Raji (cell line): Measurements from ENCODE around the gene BAAT.
"Not testable (repeated sequence)": the region's sequence is repeated elsewhere in the genome, so short reads cannot be mapped to it uniquely, and the experiment has no call there.

Experiments
- POLR2A ChIP-seq: IDR thresholded peaks from 2 replicates; pipeline ENCODE4 v1.6.1; 2011; ENCODE audit warnings: low read depth, low read length, control low read depth; ENCODE audit not compliant: insufficient read depth

BAAT gene

GRCh38 chr9:101384873-101385536 lies at the start of gene BAAT:
BAAT (minus strand) TSS chr9:101385006; CDS start chr9:101371404, 13,602 bp downstream.
- TF ChIP-seq POLR2A = not testable (repeated sequence)

DNA sequence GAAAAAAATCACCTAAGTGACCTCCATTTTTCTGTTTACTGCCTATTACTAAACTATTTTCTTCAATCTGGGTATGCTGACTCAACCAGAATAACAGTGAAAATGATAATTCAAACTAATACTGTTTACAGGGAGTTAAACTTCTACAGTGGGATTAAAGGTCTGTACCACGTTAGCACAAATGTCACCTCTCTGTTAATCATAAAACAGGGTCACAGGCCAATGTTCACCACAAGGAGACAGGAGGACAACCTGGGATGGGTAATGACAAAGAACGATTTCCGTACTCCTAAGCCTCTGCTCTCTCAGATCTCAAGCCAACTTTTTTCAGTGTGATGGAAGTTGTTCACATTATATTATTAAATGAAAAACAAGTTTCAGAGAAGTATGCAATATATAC lies 48.4 kb upstream of the BAAT start:
- no peak for TF ChIP-seq POLR2A

DNA sequence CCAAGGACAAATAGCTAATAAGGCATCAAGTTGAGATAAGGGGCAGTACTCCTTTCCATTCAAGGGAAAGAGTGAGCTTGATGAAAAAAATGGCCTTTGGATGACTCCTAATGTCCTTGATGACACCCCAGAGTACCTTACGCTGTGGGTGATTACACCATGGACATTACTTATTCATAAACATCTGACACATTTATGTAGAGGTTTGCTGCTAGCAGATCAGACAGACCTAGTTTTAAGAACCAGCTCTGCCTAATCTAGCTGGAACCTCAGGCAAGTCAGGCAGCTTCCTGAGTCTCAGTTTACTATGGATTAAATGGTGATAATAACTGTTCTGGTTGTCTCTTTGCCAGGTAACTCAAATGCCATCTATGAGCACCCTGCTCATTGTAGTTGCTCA lies 47.9 kb upstream of the BAAT start:
- TF ChIP-seq POLR2A = no peak

- TF ChIP-seq POLR2A = no peak
Measured at GRCh38 chr9:101432171-101432570, 47.4 kb upstream of the BAAT start.

DNA sequence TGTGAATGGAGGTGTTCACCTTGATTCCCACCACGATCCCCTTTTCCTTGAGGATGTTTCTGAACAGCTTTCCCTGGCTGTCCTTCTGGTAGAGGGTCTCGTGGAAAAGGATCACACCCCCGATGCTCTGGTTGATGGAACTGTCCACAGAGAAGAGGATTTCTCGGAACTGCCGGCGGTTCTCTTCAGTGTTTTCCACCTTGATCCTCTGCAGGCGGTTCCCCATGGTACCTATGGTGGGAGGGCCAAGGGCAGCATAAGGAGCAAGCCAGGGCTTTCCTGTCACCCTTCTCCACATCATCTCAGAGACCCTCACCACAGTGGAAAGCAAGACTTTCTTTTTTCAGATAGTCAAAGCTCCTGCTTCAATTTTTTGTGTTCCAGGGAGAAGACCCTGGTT lies 44.9 kb upstream of the BAAT start:
- TF ChIP-seq POLR2A = no peak

DNA sequence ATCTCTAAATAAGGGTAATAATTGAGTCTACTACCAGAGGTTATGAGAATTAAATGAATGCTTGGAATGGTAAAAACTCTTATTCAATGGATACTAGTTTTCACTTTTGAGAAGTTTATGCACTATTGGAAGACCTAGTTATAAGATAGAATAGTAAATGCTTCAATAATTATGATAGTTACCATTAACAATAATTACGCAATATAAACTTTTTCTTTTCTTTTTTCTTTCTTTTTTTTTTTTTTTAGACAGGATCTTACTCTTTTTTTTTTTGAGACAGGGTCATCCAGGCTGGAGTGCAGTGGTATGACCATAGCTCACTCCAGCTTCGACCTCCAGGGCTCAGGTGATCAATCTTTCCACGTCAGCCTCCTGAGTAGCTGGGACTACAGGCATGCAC lies 44.1 kb upstream of the BAAT start:
- TF ChIP-seq POLR2A = no peak

GRCh38 chr9:101427957-101428655 lies 43.3 kb upstream of the BAAT start:
- no peak for TF ChIP-seq POLR2A

DNA sequence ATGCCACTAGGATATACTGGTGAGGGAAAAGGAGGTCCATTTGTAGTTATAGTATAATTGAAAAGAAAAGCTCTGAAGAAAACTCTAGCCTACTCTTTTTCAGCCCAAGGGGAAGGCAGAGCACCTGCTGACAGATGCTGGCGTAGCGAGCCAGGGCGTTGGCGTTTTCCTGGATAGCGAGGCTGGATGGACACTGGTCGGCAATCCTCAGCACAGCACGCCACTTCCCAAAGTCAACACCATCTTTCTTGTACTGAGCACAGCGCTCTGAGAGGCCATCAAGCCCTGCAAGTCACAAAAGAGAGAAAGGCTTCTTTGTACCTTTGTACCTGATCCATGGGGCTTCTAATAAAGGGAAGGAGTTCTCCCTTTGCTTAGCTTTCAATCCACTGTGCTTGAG lies 42.6 kb upstream of the BAAT start:
- no peak for TF ChIP-seq POLR2A

GRCh38 chr9:101421653-101422065 lies 36.9 kb upstream of the BAAT start:
- no peak for TF ChIP-seq POLR2A

DNA sequence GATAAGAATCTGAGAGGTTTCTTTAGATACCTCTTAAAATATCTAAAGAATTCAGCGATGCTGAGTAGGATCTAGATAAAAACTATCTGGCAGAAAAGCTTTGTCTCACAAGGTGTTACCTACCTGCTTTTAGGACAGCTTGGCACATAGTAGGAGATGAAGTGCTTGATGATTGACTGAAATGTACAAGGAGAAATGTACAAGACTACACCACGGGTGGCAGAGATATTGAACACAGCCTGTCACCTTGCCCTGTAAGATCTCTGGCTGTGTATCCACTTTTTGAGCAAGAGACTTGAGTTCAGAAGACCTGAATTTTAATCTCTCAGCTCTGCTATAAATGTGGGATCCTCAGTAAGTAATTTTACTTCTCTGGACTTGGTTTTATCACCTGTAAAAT lies 35.1 kb upstream of the BAAT start:
- TF ChIP-seq POLR2A = no peak

DNA sequence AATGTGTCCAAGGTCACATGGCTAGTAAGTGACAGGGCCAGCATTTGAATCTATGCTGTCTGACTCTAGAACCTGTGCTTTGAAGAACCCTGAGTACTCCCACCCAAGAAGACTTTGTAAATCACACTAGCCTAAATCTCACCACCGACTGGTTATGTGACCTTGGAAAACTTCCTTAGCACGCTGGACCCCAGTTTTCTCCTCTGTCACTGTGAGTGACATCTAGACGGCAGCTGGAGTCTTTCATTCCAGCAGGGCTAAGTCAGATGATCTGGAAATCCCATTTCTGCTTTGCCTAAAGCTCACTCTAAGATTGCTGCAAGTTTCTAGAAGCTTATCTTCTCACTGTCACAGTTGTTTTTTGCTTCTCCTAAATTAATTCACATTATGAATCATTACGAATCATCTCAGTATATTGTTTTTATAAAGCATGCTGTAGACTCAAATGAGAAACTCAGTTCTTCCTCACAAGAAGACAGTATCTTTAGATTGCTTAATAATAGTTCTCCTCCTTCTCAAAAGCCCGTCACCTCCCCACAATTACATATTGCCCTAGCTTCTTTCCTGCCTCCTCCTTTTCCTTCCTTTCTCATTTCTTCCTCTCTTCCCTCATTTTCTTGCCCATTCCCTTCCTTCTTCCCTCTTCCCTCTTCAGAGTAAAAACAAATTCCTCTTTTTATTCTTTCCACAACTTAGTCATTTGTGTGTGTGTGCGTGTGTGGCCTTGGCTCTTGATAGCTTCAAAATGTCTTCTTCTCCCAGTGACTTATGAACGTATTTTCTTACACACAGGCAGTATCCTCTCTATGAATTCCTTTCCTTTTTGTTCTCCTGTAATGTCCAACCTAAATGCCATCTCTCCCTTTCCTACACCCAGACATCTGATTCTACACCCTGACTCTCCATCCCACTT lies 34.0 kb upstream of the BAAT start:
- TF ChIP-seq POLR2A = no peak

DNA sequence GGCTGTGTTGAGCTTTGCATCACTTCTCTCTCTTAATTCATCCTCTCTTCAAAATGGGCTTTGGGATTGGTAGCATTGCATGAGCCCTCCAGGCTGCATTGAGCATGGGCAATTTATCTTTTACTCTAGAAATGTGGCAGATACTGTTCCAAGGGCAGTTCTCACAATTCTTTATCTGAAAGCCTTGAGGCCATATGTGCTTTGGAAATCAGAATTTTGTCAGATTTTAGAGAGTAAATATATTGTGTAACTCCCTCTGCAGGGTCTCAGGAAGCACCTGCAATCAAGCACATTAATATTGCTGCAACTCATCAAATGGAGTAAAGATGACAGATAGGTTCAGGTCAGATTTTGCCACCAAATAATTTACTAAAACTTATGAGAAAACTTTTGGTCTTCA lies 33.2 kb upstream of the BAAT start:
- no peak for TF ChIP-seq POLR2A

DNA sequence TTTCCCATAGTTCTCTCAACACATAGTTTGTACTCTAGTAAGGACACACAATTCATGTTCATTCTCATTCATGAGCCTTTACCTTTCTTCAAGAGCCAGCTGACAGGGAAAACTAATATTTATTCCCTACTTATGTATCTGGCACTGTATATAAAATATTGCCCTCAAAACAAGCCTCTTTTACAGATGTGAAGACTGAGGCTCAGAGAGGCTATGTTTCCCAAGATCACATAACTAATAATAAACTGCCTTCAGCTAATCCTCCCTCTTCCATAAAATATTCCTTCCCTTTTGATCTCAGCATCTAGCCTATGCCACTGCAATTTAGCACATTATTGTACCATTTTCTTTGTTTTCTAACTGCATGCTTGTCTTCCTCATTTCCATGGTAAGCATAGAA lies 32.6 kb upstream of the BAAT start:
- no peak for TF ChIP-seq POLR2A

- TF ChIP-seq POLR2A = no peak
Measured at GRCh38 chr9:101415578-101415977, 30.8 kb upstream of the BAAT start.

GRCh38 chr9:101414839-101415238 lies 30.0 kb upstream of the BAAT start:
- TF ChIP-seq POLR2A = no peak

DNA sequence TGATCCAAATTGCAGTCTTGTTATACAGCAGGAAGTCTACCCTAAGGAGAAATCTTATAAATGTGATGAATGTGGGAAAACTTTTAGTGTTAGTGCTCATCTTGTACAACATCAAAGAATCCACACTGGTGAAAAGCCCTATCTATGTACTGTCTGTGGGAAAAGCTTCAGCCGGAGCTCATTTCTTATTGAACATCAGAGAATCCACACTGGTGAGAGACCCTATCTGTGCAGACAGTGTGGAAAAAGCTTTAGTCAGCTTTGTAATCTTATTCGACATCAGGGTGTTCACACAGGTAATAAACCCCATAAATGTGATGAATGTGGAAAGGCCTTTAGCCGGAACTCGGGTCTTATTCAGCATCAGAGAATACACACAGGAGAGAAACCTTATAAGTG lies 24.3 kb upstream of the BAAT start:
- no peak for TF ChIP-seq POLR2A
